A549 (cell line): Measurements from ENCODE around the gene ITGB3. TPM values are rescaled to one million over a fixed set of nuclear protein-coding genes. Genes with fewer than 3 reads are reported as not detected.

Experiments
- ATAC-seq, 2 experiments: fragments of 200-7000 bp in 1 of 2; fragments of >200 bp in 1 of 2; cut with Nextera tagmentation in 1 of 2; cut with Tn5 transposase in 1 of 2; 3 replicates each; pipeline versions ENCODE4 v1.8.0 to v1.9.1; 2018 to 2020; ENCODE audit warnings: mild to moderate bottlenecking in 1 of 2, moderate library complexity in 1 of 2
- CTCF ChIA-PET: fragments of 300-600 bp; sonication (Branson Sonifier 250); formaldehyde crosslinking; extraction: SDS; loops from one replicate; lab custom pipeline; 2021; ENCODE audit warnings: antibody characterized with exemption, inconsistent platforms; lab: Yijun Ruan, JAX
- POLR2A ChIA-PET: fragments of 350-600 bp; formaldehyde crosslinking; extraction: SDS; loops from one replicate; lab custom pipeline; 2021; ENCODE audit warnings: antibody characterized with exemption, inconsistent platforms; lab: Yijun Ruan, JAX
- DNase-seq, 2 experiments: peaks; one replicate each; pipeline versions ENCODE4 v3.0.0 to v3.0.0-alpha.2; 2011 to 2016; ENCODE audit warnings: low read depth in 1 of 2, low spot score in 1 of 2
- FAIRE-seq: peaks from 2 replicates; lab custom pipeline; 2011; peaks lifted over from hg19 to GRCh38; lab: Jason Lieb, UNC
- H3K27ac ChIP-seq, 2 experiments: fragments of >200 bp; sonication (Bioruptor Twin); formaldehyde crosslinking; 3 replicates each; pipeline ENCODE4 v1.5.1; 2016 to 2017
- H3K4me1 ChIP-seq: fragments of >200 bp; sonication (Bioruptor Twin); formaldehyde crosslinking; 3 replicates; pipeline ENCODE4 v1.6.1; 2016
- H3K4me2 ChIP-seq: fragments of >200 bp; sonication (Bioruptor Twin); formaldehyde crosslinking; 3 replicates; pipeline ENCODE4 v1.6.1; 2016
- H3K4me3 ChIP-seq: fragments of >200 bp; sonication (Bioruptor Twin); formaldehyde crosslinking; 3 replicates; pipeline ENCODE4 v1.5.1; 2016
- H3K9me3 ChIP-seq: fragments of >200 bp; sonication (Bioruptor Twin); formaldehyde crosslinking; 3 replicates; pipeline ENCODE4 v1.6.1; 2016
- CBX2 ChIP-seq: fragments of 200-600 bp; sonication (generic); IDR thresholded peaks from 2 replicates; pipeline ENCODE4 v1.6.1; 2016; ENCODE audit warnings: low read depth, mild to moderate bottlenecking, borderline replicate concordance
- EP300 ChIP-seq, 2 experiments: fragments of >200 bp; sonication (Bioruptor Twin); formaldehyde crosslinking; IDR thresholded peaks; 2 replicates in 1 of 2; 3 replicates in 1 of 2; pipeline ENCODE4 v1.6.1; 2016 to 2017
- FOSB ChIP-seq: fragments of 250-450 bp; sonication (Bioruptor Pico); IDR thresholded peaks from 2 replicates; pipeline ENCODE4 v1.5.0; 2020; ENCODE audit warnings: mild to moderate bottlenecking, moderate library complexity
- FOXS1 ChIP-seq: fragments of 250-450 bp; sonication (Bioruptor Pico); IDR thresholded peaks from 2 replicates; pipeline ENCODE4 v1.5.0; 2020; ENCODE audit warnings: mild to moderate bottlenecking, moderate library complexity
- HDAC2 ChIP-seq: fragments of 200-600 bp; sonication (generic); IDR thresholded peaks from 2 replicates; pipeline ENCODE4 v1.6.1; 2016
- HEYL ChIP-seq: fragments of 250-450 bp; sonication (Bioruptor Pico); IDR thresholded peaks from 2 replicates; pipeline ENCODE4 v1.8.0; 2021; ENCODE audit warnings: mild to moderate bottlenecking, moderate library complexity
- HOXB5 ChIP-seq: fragments of 250-450 bp; sonication (Bioruptor Pico); IDR thresholded peaks from 2 replicates; pipeline ENCODE4 v1.5.0; 2020; ENCODE audit warnings: mild to moderate bottlenecking, moderate library complexity
- JUNB ChIP-seq: fragments of >200 bp; sonication (Bioruptor Twin); formaldehyde crosslinking; IDR thresholded peaks from 2 replicates; pipeline ENCODE4 v1.6.1; 2016
- KDM1A ChIP-seq: fragments of 200-600 bp; sonication (generic); IDR thresholded peaks from 2 replicates; pipeline ENCODE4 v1.6.1; 2016; ENCODE audit warnings: low read depth, mild to moderate bottlenecking
- MYC ChIP-seq: IDR thresholded peaks from 2 replicates; pipeline ENCODE4 v1.6.1; 2012; ENCODE audit warnings: mild to moderate bottlenecking, inconsistent platforms, low read length, improper control_type of control experiment, borderline replicate concordance
- NFE2L2 ChIP-seq: fragments of 150-350 bp; conservative IDR thresholded peaks from 2 replicates; pipeline ENCODE4 v1.6.1; 2014; ENCODE audit warnings: low read length
- PHF8 ChIP-seq: fragments of 200-600 bp; sonication (generic); IDR thresholded peaks from 2 replicates; pipeline ENCODE4 v1.6.1; 2016; ENCODE audit warnings: low read depth, mild to moderate bottlenecking, antibody characterized with exemption, moderate library complexity, borderline replicate concordance
- POLR2AphosphoS2 ChIP-seq: conservative IDR thresholded peaks from 2 replicates; pipeline ENCODE4 v1.6.1; 2012; ENCODE audit warnings: low read length, improper control_type of control experiment, inconsistent platforms
- RAD21 ChIP-seq, 2 experiments: fragments of >200 bp in 1 of 2; sonication (Bioruptor Twin) in 1 of 2; formaldehyde crosslinking in 1 of 2; IDR thresholded peaks in 1 of 2; conservative IDR thresholded peaks in 1 of 2; 2 replicates in 1 of 2; 3 replicates in 1 of 2; pipeline ENCODE4 v1.6.1; 2012 to 2018; ENCODE audit warnings: inconsistent platforms in 1 of 2
- RCOR1 ChIP-seq: fragments of 150-350 bp; IDR thresholded peaks from 2 replicates; pipeline ENCODE4 v1.6.1; 2014; ENCODE audit warnings: antibody characterized with exemption, low read length, low read depth
- RNF2 ChIP-seq: fragments of 200-600 bp; sonication (generic); IDR thresholded peaks from 2 replicates; pipeline ENCODE4 v1.6.1; 2016; ENCODE audit warnings: low read depth, mild to moderate bottlenecking, antibody characterized with exemption, moderate library complexity, borderline replicate concordance
- WGBS: methylation state at CpG from one replicate; pipeline ENCODE4 v1.1.6; 2017; ENCODE audit errors: missing lambda C conversion rate; 5-methylcytosine and 5-hydroxymethylcytosine counted together
- polyA plus RNA-seq, 4 experiments: library from polyadenylated mRNA; depleted of rRNA in 3 of 4; stranded (reverse); fragments of >200 nt; fragmentation: RNase III in 1 of 4; extraction: RNeasy Plus Mini Kit Qiagen cat#74134 plus additional on column Dnase treatment in 1 of 4; gene quantifications; 2 replicates in 3 of 4; 3 replicates in 1 of 4; pipeline ENCODE4 v1.2.3, GENCODE V29; 2011 to 2017
- TF ChIP-seq, protein P1 (sequence below): fragments of >200 bp; sonication (Bioruptor Twin); formaldehyde crosslinking; IDR thresholded peaks from 3 replicates; pipeline ENCODE4 v1.5.1; 2016
- TF ChIP-seq, protein P2 (sequence below): fragments of >200 bp; sonication (Bioruptor Twin); formaldehyde crosslinking; IDR thresholded peaks from 2 replicates; pipeline ENCODE4 v1.6.1; 2016

ITGB3 gene
- polyA plus RNA-seq, 2 of the 4 experiments (the other 2 are of a cell fraction) = 0.34 to 5.0 TPM

DNA sequence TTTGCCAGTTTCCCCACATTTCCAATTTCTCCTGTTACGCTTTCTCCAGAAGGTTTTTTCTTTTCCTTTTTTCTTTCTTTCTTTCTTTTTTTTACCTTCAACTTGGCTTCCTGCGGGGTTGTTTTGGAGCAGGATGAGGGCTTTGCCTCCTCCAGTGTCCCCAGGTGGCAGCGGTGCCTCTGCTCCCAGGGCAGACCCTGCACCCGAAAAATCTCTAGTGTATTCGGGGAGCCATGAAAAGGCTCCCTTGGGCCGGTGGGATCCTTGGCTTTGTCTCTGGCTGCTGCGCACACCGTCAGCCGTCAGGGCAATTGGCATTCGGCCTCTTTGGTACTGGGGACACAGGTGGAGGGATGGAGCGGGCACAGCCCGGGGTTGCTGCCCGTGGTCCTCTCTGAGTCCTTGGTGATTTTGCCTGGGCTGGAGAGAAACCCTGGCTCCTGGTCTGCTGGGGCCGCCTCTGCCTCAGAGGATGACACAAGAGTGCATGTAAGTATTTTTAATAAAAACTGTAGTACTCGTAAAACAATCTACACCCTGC, 846 bp downstream of the ITGB3 start:
- ATAC-seq (peak; percentile 14 to 18; a peak in 4 of 6 replicates), FAIRE-seq (no peak), DNase-seq (no peak)
- POLR2A ChIA-PET = interaction anchor here (1.0 kb wide), 1 partner anchor 69 kb away, joined by 5 read pairs; the partner anchor contains the start of gene EFCAB13
- CTCF ChIA-PET = interaction anchor here (0.5 to 7.4 kb wide), 14 partner anchors 11 to 1626 kb away, joined by 3 to 47 read pairs (median 4); no protein-coding TSS in a partner anchor
- peak overlapping the region; percentile 56 for H3K4me3 ChIP-seq
- H3K9me3 ChIP-seq = no peaks in the 10 kb centered on the region
- peak overlapping the region; percentile 39 to 82; a peak in 4 of 6 replicates for H3K27ac ChIP-seq
- TF ChIP-seq NFE2L2 (no peak), HDAC2 (peak; percentile 91; the same call in 1 of the 2 replicates)
- peaks cover 13% of the 10 kb centered on the region; the same call in 2 of the 3 replicates for H3K4me1 ChIP-seq
- peak overlapping the region; percentile 95 for H3K4me2 ChIP-seq
- 35% methylated on average over 14 of the region's 15 CpGs for WGBS

DNA sequence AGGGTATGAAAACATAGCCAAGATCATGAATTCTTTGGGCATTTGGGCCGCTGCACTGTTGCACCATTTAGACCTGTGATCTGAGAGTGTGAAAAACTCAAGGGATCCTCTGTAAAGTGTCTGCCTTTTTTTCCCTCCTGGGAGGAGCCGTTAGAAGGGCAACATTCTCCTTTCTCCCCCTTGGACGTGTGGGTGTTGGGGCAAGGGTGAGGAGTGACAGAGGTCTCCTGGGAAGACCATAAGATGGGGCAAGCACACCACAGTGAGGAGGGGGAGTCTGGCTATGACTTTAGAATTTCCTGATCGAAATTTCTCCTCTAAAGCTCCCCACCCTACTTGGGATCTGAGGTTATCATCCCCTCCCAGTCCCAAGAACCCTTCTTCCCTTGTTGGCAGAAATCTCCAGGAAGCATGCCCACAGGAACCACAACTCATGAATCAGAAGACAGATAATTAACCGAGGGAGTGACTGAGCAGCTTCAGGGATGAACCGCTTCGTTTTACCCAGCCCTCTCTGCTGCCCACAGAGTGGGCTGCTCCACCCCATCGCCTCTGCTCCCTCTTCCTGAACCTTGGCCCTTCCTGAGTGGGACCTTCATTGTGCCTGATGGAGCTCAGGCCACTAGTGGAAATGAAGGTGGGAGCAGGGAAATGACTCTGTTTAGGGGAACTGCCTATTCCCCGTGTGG, 4.2 kb downstream of the ITGB3 start:
- peak overlapping the region in 1 of 2 experiments; percentile 6; a peak in 2 of 6 replicates for H3K27ac ChIP-seq
- H3K4me1 ChIP-seq = peaks cover 13% of the 10 kb centered on the region; the same call in 2 of the 3 replicates
- WGBS = 30% methylated on average over 9 of the region's 9 CpGs
- H3K9me3 ChIP-seq = no peaks in the 10 kb centered on the region
- DNase-seq (no peak), FAIRE-seq (no peak), ATAC-seq (no peak)
- 0 out of 3 replicates have a peak overlapping the region, but pooled peaks have one; percentile 8 for H3K4me2 ChIP-seq
- no peak overlapping the region for H3K4me3 ChIP-seq
- TF ChIP-seq EP300 (IDR thresholded peaks at IDR 0.05) = no peak
- no peak for TF ChIP-seq CBX2
- TF ChIP-seq RAD21 (conservative IDR thresholded peaks at IDR 0.05 in 1 of 2, IDR thresholded peaks at IDR 0.05 in 1 of 2) = no peak
- TF ChIP-seq RCOR1 = no peak
- POLR2A ChIA-PET = no interaction called here
- CTCF ChIA-PET = interaction anchor here (0.8 to 5.8 kb wide), 9 partner anchors 8 to 57 kb away, joined by 3 to 34 read pairs (median 6); no protein-coding TSS in a partner anchor

DNA sequence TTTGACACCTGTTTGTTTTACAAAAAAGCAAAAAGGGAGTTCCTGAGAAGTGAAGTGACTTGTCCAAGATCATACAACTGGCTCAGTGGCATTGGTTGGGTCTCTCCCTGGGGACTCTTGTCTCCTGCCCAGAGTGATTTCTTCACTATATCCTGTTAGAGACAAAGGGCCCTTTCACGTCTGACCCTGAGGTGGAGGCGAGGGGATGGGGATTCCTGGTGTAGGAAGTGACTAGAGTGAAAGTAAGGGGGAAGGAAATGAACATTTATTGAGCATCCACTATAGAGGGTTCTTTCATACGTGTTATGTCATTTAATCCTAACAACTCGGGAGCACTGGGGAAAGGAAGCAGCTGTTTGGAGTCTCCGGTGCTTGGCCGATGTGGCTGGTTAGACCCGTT, 9.0 kb downstream of the ITGB3 start:
- POLR2A ChIA-PET = no interaction called here
- no peak for FAIRE-seq
- ATAC-seq = no peak

DNA sequence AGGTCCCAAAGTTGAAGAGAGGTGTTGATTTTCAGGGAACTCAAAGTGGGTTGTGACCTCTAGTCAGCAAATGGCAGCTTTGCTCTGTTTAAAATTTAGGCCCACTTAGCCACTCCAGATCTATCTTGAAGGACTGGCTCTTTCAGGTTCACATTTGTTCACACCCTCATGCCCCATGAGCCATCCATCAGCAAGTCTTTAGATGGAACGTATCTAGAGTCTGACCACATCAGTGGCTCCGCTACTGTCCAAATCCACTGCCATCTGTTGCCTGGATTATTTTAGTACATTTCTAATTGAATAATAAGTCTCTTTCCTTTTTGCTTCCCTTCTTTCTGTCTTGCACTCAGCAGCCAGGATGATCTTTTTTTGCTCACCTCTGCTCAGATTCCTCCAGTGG, 10.5 kb downstream of the ITGB3 start:
- Histone ChIP-seq H3K4me2 (no peak overlapping the region), H3K4me1 (peaks cover 20% of the 10 kb centered on the region), H3K4me3 (no peak overlapping the region), H3K9me3 (peaks cover 8% of the 10 kb centered on the region), H3K27ac (no peak overlapping the region)
- POLR2A ChIA-PET = no interaction called here
- 94% methylated on average over 2 of the region's 2 CpGs for WGBS
- DNase-seq (no peak), ATAC-seq (no peak), FAIRE-seq (no peak)
- TF ChIP-seq, protein P1, sequence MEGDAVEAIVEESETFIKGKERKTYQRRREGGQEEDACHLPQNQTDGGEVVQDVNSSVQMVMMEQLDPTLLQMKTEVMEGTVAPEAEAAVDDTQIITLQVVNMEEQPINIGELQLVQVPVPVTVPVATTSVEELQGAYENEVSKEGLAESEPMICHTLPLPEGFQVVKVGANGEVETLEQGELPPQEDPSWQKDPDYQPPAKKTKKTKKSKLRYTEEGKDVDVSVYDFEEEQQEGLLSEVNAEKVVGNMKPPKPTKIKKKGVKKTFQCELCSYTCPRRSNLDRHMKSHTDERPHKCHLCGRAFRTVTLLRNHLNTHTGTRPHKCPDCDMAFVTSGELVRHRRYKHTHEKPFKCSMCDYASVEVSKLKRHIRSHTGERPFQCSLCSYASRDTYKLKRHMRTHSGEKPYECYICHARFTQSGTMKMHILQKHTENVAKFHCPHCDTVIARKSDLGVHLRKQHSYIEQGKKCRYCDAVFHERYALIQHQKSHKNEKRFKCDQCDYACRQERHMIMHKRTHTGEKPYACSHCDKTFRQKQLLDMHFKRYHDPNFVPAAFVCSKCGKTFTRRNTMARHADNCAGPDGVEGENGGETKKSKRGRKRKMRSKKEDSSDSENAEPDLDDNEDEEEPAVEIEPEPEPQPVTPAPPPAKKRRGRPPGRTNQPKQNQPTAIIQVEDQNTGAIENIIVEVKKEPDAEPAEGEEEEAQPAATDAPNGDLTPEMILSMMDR = no peak
- no peak for TF ChIP-seq POLR2AphosphoS2
- TF ChIP-seq KDM1A = no peak
- TF ChIP-seq FOXS1 (CRISPR knock-in tag) = no peak
- no peak for TF ChIP-seq HDAC2
- TF ChIP-seq CBX2 = no peak
- no peak for TF ChIP-seq HOXB5 (CRISPR knock-in tag)
- CTCF ChIA-PET = interaction anchor here (0.8 to 4.0 kb wide), 5 partner anchors 10 to 30 kb away, joined by 3 to 13 read pairs (median 4); partner anchors contain the start of gene ITGB3

More for the DNA sequence above, 9.0 kb downstream of the ITGB3 start:
- TF ChIP-seq PHF8 = no peak
- no peak for TF ChIP-seq JUNB
- TF ChIP-seq MYC = no peak
- TF ChIP-seq, protein P2, sequence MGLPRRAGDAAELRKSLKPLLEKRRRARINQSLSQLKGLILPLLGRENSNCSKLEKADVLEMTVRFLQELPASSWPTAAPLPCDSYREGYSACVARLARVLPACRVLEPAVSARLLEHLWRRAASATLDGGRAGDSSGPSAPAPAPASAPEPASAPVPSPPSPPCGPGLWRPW = no peak
- TF ChIP-seq FOSB (CRISPR knock-in tag) = no peak
- no peak for TF ChIP-seq HEYL (CRISPR knock-in tag)
- no peak for TF ChIP-seq RNF2
- CTCF ChIA-PET = interaction anchor here (0.7 to 2.4 kb wide), 3 partner anchors 9 to 53 kb away, joined by 3 to 10 read pairs (median 4); no protein-coding TSS in a partner anchor
- DNase-seq = no peak
- peaks cover 24% of the 10 kb centered on the region for H3K4me1 ChIP-seq
- no peak overlapping the region for H3K27ac ChIP-seq
- H3K9me3 ChIP-seq = no peaks in the 10 kb centered on the region
- no peak overlapping the region for H3K4me2 ChIP-seq
- WGBS = 83% methylated on average over 7 of the region's 7 CpGs
- no peak overlapping the region for H3K4me3 ChIP-seq
